SW480 (cell line): ENCODE results near the gene TTL.
"Not testable (repeated sequence)": the region's sequence is repeated elsewhere in the genome, so short reads cannot be mapped to it uniquely, and the experiment has no call there.

Experiments used
- DNase-seq: peaks from one replicate; pipeline ENCODE4 v3.0.0-alpha.2; 2016; ENCODE audit warnings: low spot score

TTL gene

DNA sequence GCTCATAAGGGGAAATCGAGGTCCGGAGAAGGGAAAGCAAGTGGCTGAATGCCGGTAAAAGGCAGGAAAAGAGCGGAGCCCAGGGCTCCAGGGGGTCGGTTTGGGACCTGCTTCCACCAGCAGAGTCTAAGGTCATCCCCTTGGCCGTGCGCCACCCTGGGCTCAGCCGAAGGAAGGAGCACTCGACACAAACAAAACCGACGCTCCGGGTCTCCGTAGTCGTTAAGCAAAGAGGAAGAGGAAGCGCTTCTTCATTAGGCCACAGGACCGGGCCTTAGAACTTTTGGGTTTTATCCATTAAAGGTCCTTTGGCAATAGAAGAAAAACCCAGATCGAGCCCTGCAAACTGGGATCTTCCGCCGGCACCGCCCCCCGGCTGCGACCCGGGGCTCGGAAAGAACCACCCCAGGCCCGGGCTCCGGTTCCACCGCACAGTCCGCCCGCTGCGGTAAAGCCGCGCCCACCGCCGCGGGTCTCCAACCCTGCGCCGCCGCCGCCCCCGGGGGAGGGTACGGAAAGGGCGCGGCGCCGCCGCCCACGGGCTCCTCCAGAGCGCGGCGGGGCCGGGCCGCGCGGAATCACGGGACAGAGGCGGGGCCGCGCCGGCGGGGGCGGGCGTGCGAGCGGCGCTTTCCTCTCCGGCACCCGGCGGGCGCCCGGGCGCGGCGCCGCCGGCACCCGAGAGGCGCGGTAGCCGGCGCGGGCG is at the start of gene TTL:
TTL (plus strand) TSS at position 629 of the 706 bp plus-strand sequence. CDS start 189 bp downstream, outside the sequence.
- peak; percentile 76 for DNase-seq

GRCh38 chr2:112432390-112432734 is 49.6 kb upstream of the TTL start:
- not testable (repeated sequence) for DNase-seq

- not testable (repeated sequence) for DNase-seq
Observed at GRCh38 chr2:112432735-112433479, 49.0 kb upstream of the TTL start.

DNA sequence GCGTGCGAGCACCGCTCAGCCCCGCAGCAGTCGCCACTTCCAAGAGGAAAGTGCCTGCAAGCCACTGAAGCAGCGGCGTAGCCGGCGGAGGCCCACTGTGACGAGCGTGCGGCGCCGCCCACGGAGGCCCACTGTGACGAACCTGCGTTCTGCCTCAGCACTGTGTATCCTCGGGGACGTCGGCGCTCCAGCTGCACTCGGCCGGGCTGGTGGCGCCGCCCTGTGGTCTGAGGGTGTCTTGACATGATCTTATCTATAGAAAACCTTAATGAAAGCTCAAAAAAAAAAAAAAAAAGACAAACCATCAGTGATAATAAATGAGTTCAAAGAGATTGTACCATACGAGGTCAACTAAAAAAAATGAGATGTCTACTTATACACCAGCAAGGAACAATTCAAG is 48.5 kb upstream of the TTL start, which contains the start of gene RGPD8:
RGPD8 (minus strand) TSS at position 166 of the 400 bp plus-strand sequence. CDS start 192 bp downstream, outside the sequence.
- DNase-seq, result peak; percentile 61

DNA sequence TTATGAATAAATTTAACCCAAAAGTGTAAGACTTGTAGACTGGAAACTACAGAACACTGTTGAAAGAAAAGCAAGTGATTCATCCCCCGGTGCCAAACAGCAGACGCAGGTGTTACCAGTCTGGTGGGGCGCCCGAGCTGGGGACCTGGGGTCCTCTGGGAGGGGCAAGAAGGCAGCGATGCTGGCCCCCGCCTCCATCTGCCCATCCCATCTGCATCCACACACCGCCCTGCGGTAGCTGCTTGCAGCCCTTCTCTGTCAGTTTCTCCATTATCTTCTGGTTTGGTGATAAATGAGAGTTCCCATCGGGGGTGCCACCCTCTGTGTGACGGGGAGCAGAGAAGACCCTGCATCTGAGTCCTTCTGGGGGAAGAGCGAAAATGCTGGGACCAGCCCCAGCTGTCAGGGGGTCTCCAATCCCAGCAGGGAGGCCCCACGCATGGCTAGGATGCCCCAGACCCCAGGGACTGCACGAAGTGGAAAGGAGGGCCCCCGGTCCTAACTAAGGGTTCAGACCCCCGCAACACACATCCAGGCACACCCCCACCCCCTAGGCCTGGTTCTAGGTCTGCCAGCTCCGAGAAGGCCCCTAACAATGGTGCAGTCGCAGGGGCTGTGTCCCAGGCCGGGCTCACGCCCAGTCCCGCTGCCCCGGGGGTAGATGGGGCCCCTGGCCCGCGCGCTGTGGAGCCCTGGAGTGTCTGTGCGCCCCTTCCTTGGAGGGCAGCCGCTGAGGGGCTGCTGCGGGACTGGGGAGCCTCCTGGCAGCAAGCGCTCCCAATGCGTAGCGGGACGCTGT is 47.8 kb upstream of the TTL start:
- DNase-seq, result no peak

DNA sequence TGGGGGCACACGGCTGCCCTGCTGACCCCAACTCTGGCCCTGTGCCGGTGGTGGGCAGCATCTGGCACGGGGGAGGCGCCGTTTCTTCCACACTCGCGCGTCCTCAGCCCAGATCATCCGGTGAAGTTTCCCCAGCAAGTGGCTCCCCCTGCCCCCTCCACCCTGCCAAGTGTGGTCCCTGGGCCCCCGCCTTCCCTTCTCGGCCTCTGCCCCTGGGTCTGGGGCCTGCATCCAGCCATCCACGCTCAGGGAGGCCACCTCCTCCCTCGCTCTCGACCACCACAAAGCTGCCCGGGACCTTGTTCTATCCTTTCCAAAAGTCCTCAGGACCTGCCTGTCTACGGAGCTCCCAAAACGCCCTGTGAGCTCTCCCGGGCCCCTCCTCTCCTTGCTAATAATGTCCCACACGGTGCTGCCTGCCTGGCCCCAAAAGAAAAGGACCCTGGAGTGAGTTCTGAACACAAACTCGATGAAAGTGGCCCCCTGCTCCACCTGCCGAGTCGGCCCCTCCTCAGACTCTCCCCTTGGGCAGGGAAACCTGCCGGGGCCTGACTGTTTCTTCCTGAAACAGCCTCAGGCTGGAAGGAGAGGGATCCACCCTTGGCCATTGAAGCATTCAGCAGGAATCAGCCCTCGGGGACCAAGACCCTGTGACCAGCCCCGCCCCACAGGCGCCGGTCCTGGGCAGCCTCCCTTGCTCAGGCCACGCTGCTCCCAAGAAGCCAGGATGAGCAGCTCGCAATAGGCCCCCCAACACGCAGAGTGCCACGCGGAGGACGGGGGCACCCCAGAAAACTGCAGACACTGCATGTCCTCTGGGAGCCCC is 46.9 kb upstream of the TTL start:
- DNase-seq, result not testable (repeated sequence)

GRCh38 chr2:112435716-112436431 is 46.1 kb upstream of the TTL start:
- DNase-seq, result not testable (repeated sequence)

- not testable (repeated sequence) for DNase-seq
Observed at GRCh38 chr2:112436993-112437392, 45.0 kb upstream of the TTL start.

- DNase-seq, result not testable (repeated sequence)
Observed at GRCh38 chr2:112437405-112437831, 44.5 kb upstream of the TTL start.

DNA sequence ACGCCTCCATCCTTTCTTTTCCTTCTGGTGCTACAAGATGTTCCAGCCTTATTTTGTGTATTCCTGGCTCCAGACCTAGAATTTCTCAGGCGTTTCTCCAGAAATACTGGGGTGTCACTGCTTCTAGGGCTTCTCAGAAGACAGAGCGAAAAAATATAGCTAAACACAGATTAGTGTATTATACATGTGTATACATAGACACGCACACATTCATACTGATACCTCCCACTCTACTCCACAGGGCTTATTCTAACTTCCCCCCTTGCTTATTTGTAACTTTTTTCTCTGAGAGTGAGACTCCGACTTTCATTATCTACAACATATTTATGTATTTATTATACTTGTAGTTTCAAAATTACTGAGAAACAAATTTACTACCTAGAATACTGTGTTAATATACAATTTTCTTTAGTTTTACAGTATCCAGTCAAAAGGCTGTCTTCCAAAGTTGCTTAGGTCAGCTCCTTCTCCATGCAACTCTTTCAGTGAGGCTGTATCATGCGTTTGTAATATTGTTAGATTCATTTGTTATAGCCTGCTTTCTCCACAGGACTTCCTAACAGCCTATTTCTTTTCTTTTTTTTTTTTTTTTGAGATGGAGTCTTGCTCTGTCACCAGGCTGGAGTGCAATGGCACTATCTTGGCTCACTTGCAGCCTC is 43.2 kb upstream of the TTL start:
- DNase-seq, result not testable (repeated sequence)

DNA sequence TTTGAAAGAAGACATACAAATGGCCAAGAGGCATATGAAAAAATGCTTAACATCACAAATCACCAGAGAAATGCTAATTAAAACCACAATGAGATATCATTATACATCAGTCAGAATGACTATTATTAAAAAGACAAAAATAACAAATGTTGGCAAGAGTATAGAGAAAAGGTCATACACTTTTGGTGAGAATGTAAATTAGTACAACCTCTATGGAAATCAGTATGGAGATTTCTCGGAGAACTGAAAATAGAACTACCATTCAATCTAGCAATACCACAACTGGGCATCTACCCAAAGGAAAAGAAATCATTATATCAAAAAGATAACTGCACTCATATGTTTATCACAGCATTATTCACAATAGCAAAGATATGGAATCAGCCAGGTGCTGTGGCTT is 37.7 kb upstream of the TTL start:
- not testable (repeated sequence) for DNase-seq

DNA sequence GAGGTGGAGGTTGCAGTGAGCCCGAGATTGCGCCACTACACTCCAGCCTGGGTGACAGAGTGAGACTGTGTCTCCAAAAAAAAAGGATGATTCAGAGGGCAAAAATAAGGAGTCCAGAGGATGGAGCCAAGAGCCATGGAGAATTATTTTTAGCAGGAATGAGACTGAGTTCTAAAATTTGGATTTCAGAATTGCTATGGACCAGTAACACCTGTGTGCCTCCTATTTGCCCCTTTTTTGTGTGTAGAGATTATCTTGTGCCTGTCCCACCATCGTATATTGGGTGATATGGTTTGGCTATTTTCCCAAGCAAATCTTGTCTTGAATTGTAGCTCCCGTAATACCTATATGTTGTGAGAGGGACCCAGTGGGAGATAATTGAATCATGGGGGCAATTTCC is 32.1 kb upstream of the TTL start:
- no peak for DNase-seq

DNA sequence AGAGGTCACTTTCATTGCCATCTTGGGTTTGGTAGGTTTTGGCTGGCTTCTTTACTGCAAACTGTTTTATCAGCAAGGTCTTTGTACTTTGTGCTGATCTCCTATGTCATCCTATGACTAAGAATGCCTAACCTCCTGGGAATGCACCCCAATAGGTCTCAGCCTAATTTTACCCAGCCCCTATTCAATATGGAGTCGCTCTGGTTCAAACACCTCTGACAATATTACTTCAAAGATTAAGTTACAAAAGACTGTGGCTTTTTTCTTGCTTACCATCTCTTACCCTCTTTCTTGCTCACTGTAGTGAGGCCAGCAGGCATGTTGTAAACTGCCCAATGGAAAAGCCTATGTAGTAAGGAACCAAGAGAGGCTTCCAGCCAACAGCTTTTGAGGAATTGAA is 30.6 kb upstream of the TTL start:
- DNase-seq, result no peak

DNA sequence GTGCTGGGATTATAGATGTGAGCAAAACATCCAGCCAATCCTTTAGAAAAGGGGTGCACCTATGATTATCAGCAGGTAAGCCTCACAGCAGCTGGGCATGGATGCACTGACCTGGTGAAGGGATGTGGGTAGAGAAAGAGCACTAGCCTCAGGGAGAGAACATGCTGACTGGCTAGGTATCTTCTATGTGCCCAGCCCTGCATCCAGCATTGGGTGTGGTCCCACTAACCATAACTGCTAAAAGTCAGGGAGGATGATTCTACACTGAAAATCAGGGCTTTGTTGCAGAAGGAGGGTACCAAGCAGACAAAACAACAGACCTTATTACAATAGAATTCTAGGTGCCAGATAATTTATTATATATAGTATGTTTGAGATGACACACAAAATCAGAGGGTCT is 27.4 kb upstream of the TTL start:
- no peak for DNase-seq

- DNase-seq, result no peak
Observed at GRCh38 chr2:112459372-112459771, 22.6 kb upstream of the TTL start.

GRCh38 chr2:112462178-112462577 is 19.8 kb upstream of the TTL start:
- no peak for DNase-seq

- DNase-seq, result no peak
Observed at GRCh38 chr2:112463256-112463655, 18.7 kb upstream of the TTL start.

GRCh38 chr2:112465382-112465781 is 16.6 kb upstream of the TTL start:
- DNase-seq, result no peak

DNA sequence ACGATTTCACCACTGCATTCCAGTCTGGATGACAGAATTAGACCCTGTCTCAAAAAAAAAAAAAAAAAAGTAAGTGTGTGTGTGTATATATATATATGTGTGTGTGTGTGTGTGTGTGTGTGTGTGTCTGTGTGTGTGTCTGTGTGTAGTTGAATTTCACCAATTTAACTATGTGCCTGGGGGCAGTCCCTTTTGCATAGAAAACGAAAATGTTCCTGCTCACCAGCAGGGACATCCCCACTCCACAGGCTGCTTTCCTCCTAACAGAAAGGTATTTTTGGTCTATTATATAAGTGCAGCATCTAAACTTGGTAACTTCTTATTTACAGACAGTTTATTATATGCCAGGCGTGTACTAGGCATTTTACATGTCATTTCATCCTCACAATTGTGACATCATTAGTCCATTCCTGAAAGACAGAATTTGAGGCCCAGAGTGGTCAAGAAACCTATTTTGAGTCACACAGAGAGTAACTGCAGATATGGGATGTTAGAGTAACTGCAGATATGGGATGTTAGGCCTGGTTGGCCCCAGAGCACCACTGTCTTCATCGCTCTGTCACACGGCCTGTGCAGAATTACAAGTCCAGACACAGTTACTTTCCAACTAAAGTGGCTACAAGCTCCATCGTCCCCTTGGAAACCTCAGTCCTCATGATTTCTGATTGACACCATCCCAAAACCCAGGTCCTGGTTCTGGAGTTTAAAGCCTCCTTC is 9.3 kb upstream of the TTL start:
- DNase-seq, result no peak
